Fibroblast of skin of abdomen (primary cell): ENCODE data around the gene UACA.
"Not testable (repeated sequence)": the region's sequence is repeated elsewhere in the genome, so short reads cannot be mapped to it uniquely, and the experiment has no call there.

Experiments
- DNase-seq: peaks from one replicate; pipeline ENCODE4 v3.0.0-alpha.2; 2013

Gene UACA

GRCh38 chr15:70704731-70705130, 58.6 kb downstream of the UACA start:
- no peak for DNase-seq

GRCh38 chr15:70704166-70704565, 59.2 kb downstream of the UACA start:
- DNase-seq: no peak

DNA sequence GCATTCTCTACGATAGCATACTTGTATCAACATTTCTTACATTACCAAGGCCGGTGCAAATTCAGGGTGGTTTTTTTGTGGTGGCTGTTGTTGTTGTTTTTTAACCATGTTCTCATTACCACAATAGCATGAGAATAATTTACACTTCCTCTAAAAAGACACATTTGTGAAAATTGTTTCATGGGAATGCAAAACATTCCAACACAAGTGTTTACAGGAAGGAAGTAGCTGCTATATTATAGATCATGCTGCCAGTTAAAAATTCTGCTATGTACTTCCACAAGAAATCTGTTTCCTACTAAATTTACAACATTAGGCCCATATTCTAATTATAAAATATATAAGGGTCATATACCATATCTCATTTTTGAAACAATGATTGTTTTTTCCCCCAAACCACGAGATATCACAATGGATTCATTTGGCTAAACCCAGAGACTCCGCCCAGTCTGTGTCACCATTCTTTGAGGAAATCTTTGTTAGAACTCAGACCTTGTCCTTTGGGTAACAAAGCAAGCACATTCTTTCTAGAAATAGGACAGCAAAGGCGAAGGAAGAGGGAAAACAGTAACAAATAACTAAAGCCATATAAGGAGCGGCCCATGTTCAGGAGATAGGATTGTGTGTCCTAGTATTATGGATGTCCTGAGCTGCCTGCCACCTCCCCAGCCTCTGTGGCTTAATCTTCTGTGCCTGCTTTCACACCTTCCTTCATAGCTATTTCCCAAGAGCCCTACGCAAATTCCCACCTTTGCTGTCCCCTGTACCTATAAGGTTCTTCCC, 60.1 kb downstream of the UACA start:
- peak; percentile 21 for DNase-seq

GRCh38 chr15:70702584-70702983, 60.8 kb downstream of the UACA start:
- no peak for DNase-seq

DNA sequence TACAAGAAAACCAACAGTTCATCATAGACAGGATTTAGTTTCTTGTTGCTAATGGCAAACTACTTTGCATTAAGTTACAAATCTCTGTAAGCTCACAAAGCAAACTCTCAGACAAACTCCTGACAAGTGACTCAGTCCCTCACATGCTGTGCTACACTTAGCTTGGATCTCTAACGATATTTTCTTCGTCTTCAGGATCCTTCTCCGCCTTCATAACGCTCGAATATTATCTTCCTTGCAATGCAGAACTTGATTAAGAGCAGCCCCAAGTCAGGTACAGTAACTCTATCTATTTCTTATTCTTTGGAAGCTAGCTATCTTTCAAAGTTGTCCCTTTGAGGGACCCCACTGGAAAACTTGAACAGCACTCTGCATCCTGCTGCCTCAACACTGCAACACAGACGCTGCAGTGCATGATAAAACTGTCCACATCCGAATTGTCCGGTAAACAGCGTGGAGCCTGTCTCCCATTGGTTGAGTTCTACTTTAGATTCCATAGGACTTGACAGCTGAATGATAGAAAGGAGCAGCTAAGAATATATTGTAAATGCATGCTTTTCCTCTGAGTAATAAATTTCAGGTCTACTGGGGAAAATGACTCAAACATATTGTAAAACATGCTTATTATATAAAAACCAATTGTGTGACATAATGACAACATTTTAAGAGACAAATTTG, 61.3 kb downstream of the UACA start:
- DNase-seq: peak; percentile 72

DNA sequence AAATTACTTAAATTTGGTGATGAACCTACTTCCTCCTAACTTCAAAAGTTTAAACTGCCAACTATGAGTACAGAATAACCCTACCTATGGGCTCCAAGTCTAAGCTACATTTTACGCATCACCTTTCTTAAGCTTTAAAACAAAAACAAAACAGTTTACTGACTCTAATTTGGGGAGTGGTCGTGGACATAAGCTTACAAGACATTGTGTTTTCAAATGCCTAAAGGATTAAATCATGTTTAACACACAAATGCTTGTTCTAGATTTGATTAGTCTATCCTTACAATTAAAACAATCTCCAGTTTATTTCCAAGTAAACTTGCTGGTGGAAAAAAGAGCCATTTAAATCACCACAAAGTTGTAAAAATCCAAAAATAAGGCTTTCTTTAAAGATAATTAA, 62.2 kb downstream of the UACA start:
- no peak for DNase-seq

- no peak for DNase-seq
These were observed 63.5 kb downstream of the UACA start for GRCh38 chr15:70699890-70700289.

DNA sequence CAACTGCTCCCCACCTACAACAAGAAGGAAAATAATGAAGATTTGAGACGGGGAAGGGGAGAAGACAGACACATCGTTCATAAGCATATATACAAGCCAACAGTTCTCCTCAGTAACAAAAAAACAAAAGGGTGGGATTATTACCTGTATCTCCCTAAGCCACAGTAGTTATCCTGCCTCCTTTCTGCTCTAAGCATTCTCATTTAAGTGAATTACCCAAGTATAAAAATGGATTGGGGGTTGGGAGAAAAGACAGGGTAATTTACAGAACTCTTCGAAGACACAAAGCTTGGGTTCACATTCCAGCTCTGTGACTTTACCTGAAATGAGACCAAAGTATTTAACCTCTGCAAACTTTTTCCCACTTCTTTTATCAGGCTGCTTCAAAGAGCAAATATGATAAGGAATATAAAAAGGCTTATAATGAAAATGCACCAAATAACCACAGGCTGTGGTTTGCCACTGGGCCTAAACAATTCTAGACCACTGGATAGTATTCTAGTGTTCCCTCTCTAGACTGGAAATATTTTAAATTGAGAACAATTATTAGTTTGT, 64.4 kb downstream of the UACA start:
- DNase-seq: no peak

- no peak for DNase-seq
These were observed 64.9 kb downstream of the UACA start for GRCh38 chr15:70698426-70698825.

DNA sequence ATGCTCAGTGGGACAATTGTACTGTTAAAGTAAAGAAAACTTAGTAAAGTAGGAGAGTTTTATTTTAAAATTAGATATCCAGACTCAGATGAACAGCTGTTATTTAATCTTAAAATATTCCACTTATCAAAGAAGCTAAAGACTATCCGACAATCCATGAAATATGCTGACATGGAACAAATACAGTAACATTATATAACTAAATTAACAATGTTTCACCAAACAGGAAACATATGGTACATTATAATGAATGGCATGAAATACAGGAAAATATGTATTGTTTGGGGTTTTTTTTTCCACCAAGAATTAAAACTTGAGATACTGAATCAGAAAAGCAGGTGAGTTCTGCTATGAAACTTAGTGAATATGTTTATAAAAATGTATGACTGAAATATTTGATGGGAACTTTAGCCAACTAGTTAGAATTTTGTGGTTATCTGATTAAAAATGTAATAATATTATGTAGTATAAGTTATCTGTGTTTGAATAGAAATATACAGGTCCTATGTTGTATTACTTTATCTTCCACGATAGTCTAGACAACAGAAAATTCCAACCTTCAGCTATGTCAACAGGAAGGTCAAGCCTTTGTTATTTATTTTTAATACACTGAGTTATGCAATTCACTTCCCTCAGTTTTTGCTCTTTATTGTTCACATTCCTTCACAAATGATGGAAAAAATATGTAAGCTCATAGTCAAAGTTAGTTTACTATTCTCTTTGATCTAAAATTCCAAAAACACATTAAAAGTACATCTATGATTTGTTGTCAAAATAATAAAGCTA, 72.7 kb downstream of the UACA start:
- DNase-seq: no peak

GRCh38 chr15:70690021-70690420, 73.3 kb downstream of the UACA start:
- no peak for DNase-seq

GRCh38 chr15:70687482-70687881, 75.9 kb downstream of the UACA start:
- no peak for DNase-seq

DNA sequence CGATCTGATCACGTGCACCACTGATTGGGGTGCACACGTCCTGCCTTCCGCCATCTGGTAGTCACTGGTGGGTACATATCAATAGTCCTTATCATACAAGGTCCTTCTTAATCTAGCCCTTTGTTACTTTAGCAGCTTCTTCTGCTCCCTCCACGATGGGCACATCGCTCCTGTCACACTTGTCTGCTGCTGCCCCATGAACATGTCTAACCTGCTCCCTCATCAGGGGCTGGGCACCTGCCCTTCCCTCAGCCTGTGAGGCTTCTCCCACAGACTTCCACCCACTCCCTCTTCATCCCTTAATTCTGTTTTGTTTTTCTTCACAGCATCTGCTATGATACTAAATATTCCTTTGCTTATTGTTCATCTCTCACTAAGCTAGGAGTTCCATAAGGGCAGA, 82.5 kb downstream of the UACA start:
- DNase-seq: no peak

- no peak for DNase-seq
These were observed 83.5 kb downstream of the UACA start for GRCh38 chr15:70679919-70680231.

DNA sequence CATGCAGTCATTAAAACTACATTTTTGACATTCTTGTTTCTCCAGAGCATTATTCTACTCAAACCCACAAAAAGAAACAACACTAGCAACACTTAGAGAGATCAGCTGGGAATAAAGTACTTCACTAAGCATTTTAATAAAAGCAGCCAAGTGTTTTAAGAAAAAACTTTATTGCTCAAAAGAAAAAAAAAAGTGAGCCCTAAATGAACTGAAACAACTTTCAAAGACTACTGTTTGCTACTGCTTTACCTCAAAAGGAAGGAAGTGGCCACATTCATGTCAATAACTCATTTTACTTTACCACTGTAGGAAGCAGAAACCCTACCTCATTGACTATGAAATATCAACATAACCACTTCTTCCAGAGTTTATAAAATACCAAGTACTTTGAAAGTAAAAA, 91.3 kb downstream of the UACA start:
- peak; percentile 37 for DNase-seq

DNA sequence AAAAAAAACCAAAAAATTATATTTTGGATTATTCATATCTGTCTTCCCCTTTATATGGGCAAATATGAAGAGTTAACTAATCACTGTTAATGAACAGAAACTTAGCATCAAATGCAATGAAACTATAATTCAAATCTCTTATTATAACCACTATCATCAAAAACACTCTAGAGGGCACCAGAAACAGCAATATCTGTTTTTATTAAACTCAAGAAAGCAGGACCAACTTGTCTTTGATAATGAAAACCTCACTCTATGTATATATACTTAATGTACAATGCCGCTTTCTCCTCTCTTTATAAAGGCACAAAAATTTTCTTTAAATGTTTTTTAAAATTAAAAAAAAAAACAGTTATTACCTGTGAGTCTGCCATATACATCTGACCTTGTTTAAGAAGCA, 92.7 kb downstream of the UACA start:
- DNase-seq: peak; percentile 5

- DNase-seq: no peak
These were observed 93.2 kb downstream of the UACA start for GRCh38 chr15:70669966-70670658.

DNA sequence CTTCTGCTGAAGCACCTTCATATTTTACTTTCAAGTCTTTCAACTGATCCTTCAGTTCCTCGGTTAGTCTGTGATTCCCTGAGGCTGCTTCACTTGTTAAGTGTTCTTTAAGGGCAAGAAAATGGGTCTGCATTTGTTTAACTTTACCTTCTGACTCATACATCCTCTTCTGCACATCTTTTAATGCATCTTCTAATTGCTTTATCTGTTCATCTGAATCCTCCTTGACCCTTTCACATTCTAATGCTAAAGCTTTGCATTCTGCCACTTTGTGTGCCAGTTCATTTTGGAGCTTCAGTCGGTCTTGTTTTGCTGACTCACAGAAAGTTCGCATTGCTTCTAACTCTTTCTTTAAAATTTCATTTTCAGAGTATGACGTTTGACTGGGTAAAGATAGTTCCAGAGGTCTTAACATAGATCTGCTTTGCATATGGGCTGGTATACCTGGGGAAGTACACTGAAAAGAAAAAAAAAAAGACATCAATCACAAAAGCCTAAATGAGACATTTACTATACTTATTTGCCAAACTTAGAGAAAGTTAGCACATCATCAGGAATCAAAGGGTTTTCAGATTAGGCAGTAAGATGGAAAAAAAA, 94.3 kb downstream of the UACA start:
- DNase-seq: no peak

- DNase-seq: no peak
These were observed 97.8 kb downstream of the UACA start for GRCh38 chr15:70665599-70665998.

- DNase-seq: no peak
These were observed 98.9 kb downstream of the UACA start for GRCh38 chr15:70664494-70664893.

- not testable (repeated sequence) for DNase-seq
These were observed 100.3 kb downstream of the UACA start for GRCh38 chr15:70663069-70663468.

DNA sequence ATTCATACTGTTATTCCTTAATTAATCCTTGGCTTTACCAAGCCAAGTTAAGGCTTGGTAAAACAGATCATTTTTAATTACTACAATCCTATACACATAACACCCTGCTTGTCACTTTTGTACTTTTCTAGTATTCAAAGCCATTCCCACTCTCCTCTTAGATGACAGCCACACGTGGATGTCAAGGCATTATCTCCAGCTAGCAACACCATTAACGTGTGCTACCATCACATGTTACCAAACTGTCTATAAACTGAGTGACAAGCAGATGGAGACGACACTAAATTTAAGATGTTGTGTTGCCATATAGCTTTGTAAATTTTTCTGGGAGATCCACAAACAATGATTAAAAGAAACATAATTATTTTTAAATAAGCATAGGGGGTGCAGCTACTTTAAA, 103.7 kb downstream of the UACA start:
- no peak for DNase-seq
